ENCODE data around the gene CCDC85C.

Gene CCDC85C

GRCh38 chr14:99595034-99595433 is 9.0 kb downstream of the CCDC85C start:
- DNase-seq, result no peak
- TF ChIP-seq GATA1 (IDR thresholded peaks at IDR 0.05; ENCODE audit: low read depth, low read length) (no peak), POLR2A (IDR thresholded peaks at IDR 0.05; ENCODE audit: low read length) (no peak)

GRCh38 chr14:99593971-99594841 is 9.8 kb downstream of the CCDC85C start:
- DNase-seq, result no peak
- TF ChIP-seq POLR2A (IDR thresholded peaks at IDR 0.05; ENCODE audit: low read length) (no peak), GATA1 (IDR thresholded peaks at IDR 0.05; ENCODE audit: low read depth, low read length) (no peak)

- no peak for DNase-seq
- TF ChIP-seq GATA1 (IDR thresholded peaks at IDR 0.05; ENCODE audit: low read depth, low read length) (no peak), POLR2A (IDR thresholded peaks at IDR 0.05; ENCODE audit: low read length) (no peak)
Measured at GRCh38 chr14:99592933-99593753, 10.9 kb downstream of the CCDC85C start.

GRCh38 chr14:99592394-99592793 is 11.6 kb downstream of the CCDC85C start:
- TF ChIP-seq GATA1 (IDR thresholded peaks at IDR 0.05; ENCODE audit: low read depth, low read length), result no peak
- TF ChIP-seq POLR2A (IDR thresholded peaks at IDR 0.05; ENCODE audit: low read length), result no peak
- DNase-seq, result no peak

- TF ChIP-seq POLR2A (IDR thresholded peaks at IDR 0.05; ENCODE audit: low read length) (no peak), GATA1 (IDR thresholded peaks at IDR 0.05; ENCODE audit: low read depth, low read length) (no peak)
- no peak for DNase-seq
Measured at GRCh38 chr14:99590746-99591555, 13.1 kb downstream of the CCDC85C start.

- no peak for DNase-seq
- TF ChIP-seq POLR2A (IDR thresholded peaks at IDR 0.05; ENCODE audit: low read length) (no peak), GATA1 (IDR thresholded peaks at IDR 0.05; ENCODE audit: low read depth, low read length) (no peak)
Measured at GRCh38 chr14:99589651-99590530, 14.1 kb downstream of the CCDC85C start.

- no peak for DNase-seq
Measured at GRCh38 chr14:99589031-99589441, 15.0 kb downstream of the CCDC85C start.

GRCh38 chr14:99587460-99588278 is 16.3 kb downstream of the CCDC85C start:
- no peak for TF ChIP-seq GATA1 (IDR thresholded peaks at IDR 0.05; ENCODE audit: low read depth, low read length)
- no peak for TF ChIP-seq POLR2A (IDR thresholded peaks at IDR 0.05; ENCODE audit: low read length)
- no peak for DNase-seq

More at GRCh38 chr14:99589031-99589441, 15.0 kb downstream of the CCDC85C start:
- no peak for TF ChIP-seq GATA1 (IDR thresholded peaks at IDR 0.05; ENCODE audit: low read depth, low read length)
- TF ChIP-seq POLR2A (IDR thresholded peaks at IDR 0.05; ENCODE audit: low read length), result no peak

- TF ChIP-seq GATA1 (IDR thresholded peaks at IDR 0.05; ENCODE audit: low read depth, low read length) (no peak), POLR2A (IDR thresholded peaks at IDR 0.05; ENCODE audit: low read length) (no peak)
Measured at GRCh38 chr14:99586761-99587459, 17.1 kb downstream of the CCDC85C start.

GRCh38 chr14:99586054-99586760 is 17.8 kb downstream of the CCDC85C start:
- no peak for DNase-seq
- TF ChIP-seq GATA1 (IDR thresholded peaks at IDR 0.05; ENCODE audit: low read depth, low read length) (no peak), POLR2A (IDR thresholded peaks at IDR 0.05; ENCODE audit: low read length) (no peak)

More at GRCh38 chr14:99586761-99587459, 17.1 kb downstream of the CCDC85C start:
- no peak for DNase-seq

GRCh38 chr14:99584823-99585222 is 19.2 kb downstream of the CCDC85C start:
- TF ChIP-seq POLR2A (IDR thresholded peaks at IDR 0.05; ENCODE audit: low read length) (no peak), GATA1 (IDR thresholded peaks at IDR 0.05; ENCODE audit: low read depth, low read length) (no peak)
- no peak for DNase-seq

Measured in erythroblast (primary cell).